ENCODE data around the gene CXXC5. TPM values are rescaled to one million over a fixed set of nuclear protein-coding genes. Genes with fewer than 3 reads are reported as not detected.

The CXXC5 gene
- total RNA-seq, 1 donor from 2014 or later: 37.3 TPM

GRCh38 chr5:139708877-139709581 is 60.9 kb downstream of the CXXC5 start:
- Mint-ChIP-seq H3K9me3 (ENCODE audit: unreplicated experiment) (no peaks in the 10 kb centered on the region), H3K4me1 (ENCODE audit: unreplicated experiment) (peaks cover 33% of the 10 kb centered on the region), H3K27me3 (ENCODE audit: unreplicated experiment) (peaks cover 28% of the 10 kb centered on the region), H3K36me3 (ENCODE audit: low read depth, unreplicated experiment) (no peaks in the 10 kb centered on the region), H3K4me3 (ENCODE audit: unreplicated experiment) (peak overlapping the region; percentile 4), H3K27ac (ENCODE audit: unreplicated experiment) (peak overlapping the region; percentile 48)
- DNase-seq (ENCODE audit: low spot score): peak; percentile 44
- TF ChIP-seq CTCF (IDR thresholded peaks at IDR 0.05; ENCODE audit: unreplicated experiment): no peak

- H3K27ac Mint-ChIP-seq (ENCODE audit: unreplicated experiment): peak overlapping the region; percentile 57
- H3K9me3 Mint-ChIP-seq (ENCODE audit: unreplicated experiment): no peaks in the 10 kb centered on the region
- peak; percentile 66 for DNase-seq (ENCODE audit: low spot score)
- peaks cover 33% of the 10 kb centered on the region for H3K4me1 Mint-ChIP-seq (ENCODE audit: unreplicated experiment)
- H3K36me3 Mint-ChIP-seq (ENCODE audit: low read depth, unreplicated experiment): no peaks in the 10 kb centered on the region
- no peak for TF ChIP-seq CTCF (IDR thresholded peaks at IDR 0.05; ENCODE audit: unreplicated experiment)
- H3K4me3 Mint-ChIP-seq (ENCODE audit: unreplicated experiment): peak overlapping the region; percentile 81
- H3K27me3 Mint-ChIP-seq (ENCODE audit: unreplicated experiment): peaks cover 28% of the 10 kb centered on the region
Observed at GRCh38 chr5:139709582-139710318, 61.6 kb downstream of the CXXC5 start.

- TF ChIP-seq CTCF (IDR thresholded peaks at IDR 0.05; ENCODE audit: unreplicated experiment): no peak
- H3K36me3 Mint-ChIP-seq (ENCODE audit: low read depth, unreplicated experiment): no peaks in the 10 kb centered on the region
- H3K4me3 Mint-ChIP-seq (ENCODE audit: unreplicated experiment): peak overlapping the region; percentile 81
- H3K27me3 Mint-ChIP-seq (ENCODE audit: unreplicated experiment): peaks cover 28% of the 10 kb centered on the region
- no peaks in the 10 kb centered on the region for H3K9me3 Mint-ChIP-seq (ENCODE audit: unreplicated experiment)
- H3K4me1 Mint-ChIP-seq (ENCODE audit: unreplicated experiment): peaks cover 29% of the 10 kb centered on the region
- DNase-seq (ENCODE audit: low spot score): peak; percentile 64
- H3K27ac Mint-ChIP-seq (ENCODE audit: unreplicated experiment): peak overlapping the region; percentile 57
Observed at GRCh38 chr5:139710319-139711066, 62.3 kb downstream of the CXXC5 start.

GRCh38 chr5:139711067-139711905 is 63.1 kb downstream of the CXXC5 start:
- peaks cover 22% of the 10 kb centered on the region for H3K4me1 Mint-ChIP-seq (ENCODE audit: unreplicated experiment)
- H3K9me3 Mint-ChIP-seq (ENCODE audit: unreplicated experiment): no peaks in the 10 kb centered on the region
- peaks cover 2% of the 10 kb centered on the region for H3K36me3 Mint-ChIP-seq (ENCODE audit: low read depth, unreplicated experiment)
- no peak overlapping the region for H3K27ac Mint-ChIP-seq (ENCODE audit: unreplicated experiment)
- H3K27me3 Mint-ChIP-seq (ENCODE audit: unreplicated experiment): peaks cover 28% of the 10 kb centered on the region
- no peak for TF ChIP-seq CTCF (IDR thresholded peaks at IDR 0.05; ENCODE audit: unreplicated experiment)
- H3K4me3 Mint-ChIP-seq (ENCODE audit: unreplicated experiment): peak overlapping the region; percentile 59
- DNase-seq (ENCODE audit: low spot score): peak; percentile 57

Measured in endothelial cell (in vitro differentiated cells).